ENCODE results near the gene PHF12. TPM values are rescaled to one million over a fixed set of nuclear protein-coding genes. Genes with fewer than 3 reads are reported as not detected.

PHF12 gene
- total and polyA plus RNA-seq, 2 experiments from 2014 or later, result 19.7 to 41.0 TPM

- H3K27me3 Mint-ChIP-seq (ENCODE audit: insufficient read depth, low read depth, poor library complexity), result peaks cover 8% of the 10 kb centered on the region
- H3K27ac Mint-ChIP-seq, result no peak overlapping the region
These were observed 18.5 kb upstream of the PHF12 start for GRCh38 chr17:28969706-28970393.

More at GRCh38 chr17:28969706-28970393, 18.5 kb upstream of the PHF12 start:
- H3K4me3 Mint-ChIP-seq, result no peak overlapping the region
- Histone ChIP-seq H3K27ac (ENCODE audit: low read depth) (0 out of 2 replicates have a peak overlapping the region, but pooled peaks have one; percentile 45), H3K4me1 (ENCODE audit: insufficient read depth) (peaks cover 35% of the 10 kb centered on the region), H3K36me3 (ENCODE audit: insufficient read depth) (no peaks in the 10 kb centered on the region), H3K27me3 (ENCODE audit: insufficient read depth) (no peaks in the 10 kb centered on the region), H3F3A (replicated peaks; ENCODE audit: low read depth) (peaks cover 21% of the 10 kb centered on the region; the same call in 1 of the 2 replicates), H4K20me1 (replicated peaks; ENCODE audit: insufficient read depth) (no peaks in the 10 kb centered on the region), H3K9me2 (ENCODE audit: insufficient read depth) (no peaks in the 10 kb centered on the region), H3K79me2 (replicated peaks; ENCODE audit: insufficient read depth) (no peaks in the 10 kb centered on the region), H3K4me2 (peak overlapping the region; percentile 68), H3K4me3 (no peak overlapping the region), H2AFZ (no peak overlapping the region)
- peaks cover 46% of the 10 kb centered on the region for H3K4me1 Mint-ChIP-seq
- no peak for ATAC-seq
- DNase-seq (ENCODE audit: low spot score), result no peak
- no peaks in the 10 kb centered on the region for H3K36me3 Mint-ChIP-seq (ENCODE audit: low read depth)
- no peaks in the 10 kb centered on the region for H3K9me3 Mint-ChIP-seq
- TF ChIP-seq ZNF462 (CRISPR knock-in tag; IDR thresholded peaks at IDR 0.05) (no peak), REST (IDR thresholded peaks at IDR 0.05; ENCODE audit: unreplicated experiment) (no peak), EZH2phosphoT487 (IDR thresholded peaks at IDR 0.05; ENCODE audit: unreplicated experiment) (no peak), CREB1 (CRISPR knock-in tag; IDR thresholded peaks at IDR 0.05; ENCODE audit: low read depth) (no peak), POLR2AphosphoS5 (IDR thresholded peaks at IDR 0.05; ENCODE audit: low read depth) (no peak), ETS1 (IDR thresholded peaks at IDR 0.05) (no peak), EZH2 (IDR thresholded peaks at IDR 0.05; ENCODE audit: low read depth, unreplicated experiment) (no peak), CTCF (conservative IDR thresholded peaks at IDR 0.05; ENCODE audit: low read depth in 2 of 2) (no peak), STAT1 (IDR thresholded peaks at IDR 0.05; ENCODE audit: unreplicated experiment) (no peak), JUNB (IDR thresholded peaks at IDR 0.05; ENCODE audit: unreplicated experiment) (no peak), NANOG (IDR thresholded peaks at IDR 0.05; ENCODE audit: borderline replicate concordance) (no peak), ZNF114 (CRISPR knock-in tag; IDR thresholded peaks at IDR 0.05) (no peak), ZNF331 (CRISPR knock-in tag; IDR thresholded peaks at IDR 0.05; ENCODE audit: low read depth) (no peak)

Measured in GM23338 (cell line).